H54 (cell line): ENCODE measurements around the gene MAP7D1.
"Not testable (repeated sequence)": the region's sequence is repeated elsewhere in the genome, so short reads cannot be mapped to it uniquely, and the experiment has no call there.

Source experiments
- DNase-seq: peaks from one replicate; pipeline ENCODE4 v3.0.0; 2011; ENCODE audit warnings: low spot score, mixed read lengths; ENCODE audit not compliant: insufficient read length
- FAIRE-seq: peaks from 3 replicates; lab custom pipeline; 2011; peaks lifted over from hg19 to GRCh38; lab: Jason Lieb, UNC
- POLR2A ChIP-seq: IDR thresholded peaks from 2 replicates; pipeline ENCODE4 v1.6.1; 2011; ENCODE audit warnings: low read depth, mild to moderate bottlenecking, low read length

The MAP7D1 gene

DNA sequence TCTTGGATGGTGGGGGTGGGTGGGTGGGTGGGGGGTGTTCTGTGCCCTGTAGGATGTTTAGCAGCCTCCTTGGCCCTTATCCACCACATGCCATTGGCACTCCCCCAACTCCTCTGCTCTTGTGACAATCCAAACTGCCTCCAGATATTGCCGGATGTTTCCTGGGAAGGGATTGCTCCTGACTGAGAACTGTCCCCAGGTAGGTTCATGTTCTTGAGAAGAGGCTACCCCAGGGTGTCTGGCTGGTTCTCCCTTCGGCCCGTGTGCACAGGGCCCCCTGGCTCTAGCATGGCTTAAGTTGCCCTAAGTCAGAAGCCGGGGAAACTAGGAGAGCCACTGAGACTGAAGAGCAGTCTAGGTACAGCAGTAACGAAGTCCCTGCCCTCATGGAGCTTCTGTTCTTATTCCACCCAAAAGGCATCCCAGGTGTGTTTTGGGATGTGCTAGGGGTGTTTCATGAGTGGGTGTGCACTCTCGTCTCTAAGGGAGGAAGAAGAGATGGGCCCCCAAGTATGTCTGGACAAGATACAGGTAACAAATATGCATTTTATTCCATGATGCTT lies 48.5 kb downstream of the MAP7D1 start:
- TF ChIP-seq POLR2A: no peak
- FAIRE-seq (no peak), DNase-seq (no peak)

DNA sequence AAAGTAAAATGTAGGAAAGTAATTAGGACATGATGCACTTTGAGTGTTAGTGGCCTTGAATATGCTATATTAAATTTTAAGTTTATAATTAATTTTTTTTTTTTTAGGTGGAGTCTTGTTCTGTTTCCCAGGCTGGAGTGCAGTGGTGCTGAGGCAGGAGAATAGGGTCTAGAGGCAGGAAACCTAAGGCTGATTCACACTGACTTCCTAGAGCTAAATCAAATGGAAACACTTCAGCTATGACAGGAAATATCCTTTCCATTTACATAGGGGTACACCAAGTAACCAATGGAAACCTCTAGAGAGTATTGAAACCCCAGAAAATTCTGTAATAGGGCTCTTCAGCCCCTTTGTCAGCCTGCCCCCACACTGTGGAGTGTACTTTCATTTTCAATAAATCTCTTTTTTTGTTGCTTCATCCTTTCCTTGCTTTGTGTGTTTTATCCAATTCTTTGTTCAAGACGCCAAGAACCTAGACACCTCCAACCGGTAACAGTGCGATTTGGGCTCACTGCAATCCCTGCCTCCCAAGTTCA lies 50.4 kb downstream of the MAP7D1 start:
- TF ChIP-seq POLR2A: no peak
- no peak for DNase-seq
- no peak for FAIRE-seq

DNA sequence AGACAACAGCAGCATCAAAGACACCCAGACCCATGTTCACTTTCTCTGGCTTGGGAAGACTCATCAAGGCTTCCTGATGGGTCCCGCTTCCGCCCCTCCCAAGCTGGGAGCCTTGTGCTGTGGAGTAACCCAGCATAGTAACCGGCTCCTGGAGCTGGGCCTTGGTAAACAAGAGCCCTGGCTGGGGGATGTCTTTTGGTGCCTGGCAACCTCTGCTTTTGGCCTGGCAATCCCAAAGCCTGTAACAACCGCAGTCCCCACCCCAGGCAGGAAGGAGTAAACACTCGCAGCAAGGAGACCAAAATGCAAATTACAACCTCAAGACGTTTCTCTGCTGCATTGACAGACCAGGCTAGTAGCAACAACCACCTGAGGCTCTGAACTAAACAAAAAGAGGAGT lies 51.4 kb downstream of the MAP7D1 start:
- FAIRE-seq: no peak
- no peak for TF ChIP-seq POLR2A
- no peak for DNase-seq

DNA sequence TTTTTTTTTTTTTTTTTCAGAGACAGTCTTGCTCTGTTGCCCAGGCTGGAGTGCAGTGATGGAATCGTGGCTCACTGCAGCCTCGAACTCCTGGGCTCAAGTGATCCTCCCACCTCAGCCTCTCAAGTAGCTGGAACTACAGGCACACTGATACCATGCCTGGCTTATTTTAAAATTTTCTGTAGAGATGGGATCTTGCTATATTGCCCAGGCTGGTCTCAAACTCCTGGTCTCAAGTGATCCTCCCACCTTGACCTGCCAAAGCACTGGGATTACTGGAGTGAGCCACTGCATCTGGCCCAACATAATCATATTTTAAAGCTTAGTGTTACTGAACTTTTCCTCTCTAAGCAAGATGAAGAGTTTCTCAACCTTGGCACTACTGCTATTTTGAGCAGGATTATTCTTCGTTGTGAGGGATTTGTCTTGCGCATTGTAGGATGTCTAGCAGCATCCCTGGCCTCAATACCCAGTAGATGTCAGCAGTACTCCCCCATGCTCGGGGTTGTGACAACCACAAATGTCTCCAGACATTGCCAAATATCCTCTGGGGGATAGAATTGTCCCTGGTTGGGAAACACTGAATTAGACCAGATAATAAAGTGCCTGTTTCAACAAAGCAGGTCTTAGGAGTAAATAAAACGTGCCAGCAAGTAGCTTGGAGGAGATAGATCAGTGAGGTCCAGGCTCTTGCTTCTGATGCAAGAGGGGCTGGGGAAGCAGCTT lies 53.2 kb downstream of the MAP7D1 start:
- FAIRE-seq: no peak
- DNase-seq: no peak
- no peak for TF ChIP-seq POLR2A

DNA sequence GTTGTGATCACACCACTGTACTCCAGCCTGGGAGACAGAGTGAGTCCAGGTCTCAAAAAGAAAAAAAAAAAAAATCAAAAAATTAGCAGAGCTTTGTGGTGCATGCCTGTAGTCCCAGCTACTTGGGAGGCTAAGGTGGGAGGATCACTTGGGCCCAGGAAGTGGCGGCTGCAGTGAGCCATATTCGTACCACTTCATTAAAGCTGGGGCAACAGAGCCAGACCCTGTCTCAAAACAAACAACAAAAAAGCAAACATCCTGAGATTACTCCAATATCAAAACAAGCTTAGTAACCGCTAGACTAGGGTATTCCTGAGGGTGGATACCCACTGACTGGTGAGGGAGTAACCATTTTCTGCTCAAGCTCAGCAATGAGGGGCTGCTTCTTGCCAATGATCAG lies 55.3 kb downstream of the MAP7D1 start:
- DNase-seq (no peak), FAIRE-seq (no peak)
- no peak for TF ChIP-seq POLR2A

DNA sequence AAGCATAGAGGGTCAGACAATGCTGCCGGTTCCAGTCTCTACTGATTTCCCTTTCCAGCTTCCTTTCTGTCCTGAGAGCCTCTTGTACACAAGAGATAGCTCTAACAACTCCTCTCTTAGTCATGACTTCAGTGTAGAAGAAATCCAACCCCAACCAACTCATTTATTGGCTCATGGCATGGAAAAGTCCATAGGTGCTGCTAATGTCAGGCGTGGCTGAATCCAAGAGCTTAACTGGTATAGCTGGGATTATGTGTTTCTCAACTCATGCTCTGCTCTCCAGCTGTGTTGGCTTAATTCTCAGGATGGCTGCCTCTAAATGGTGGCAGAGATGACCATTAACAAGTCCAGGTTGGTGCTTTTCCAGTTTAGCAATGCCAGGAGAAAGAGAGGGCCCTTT lies 55.9 kb downstream of the MAP7D1 start:
- no peak for TF ChIP-seq POLR2A
- DNase-seq: no peak
- FAIRE-seq: no peak

DNA sequence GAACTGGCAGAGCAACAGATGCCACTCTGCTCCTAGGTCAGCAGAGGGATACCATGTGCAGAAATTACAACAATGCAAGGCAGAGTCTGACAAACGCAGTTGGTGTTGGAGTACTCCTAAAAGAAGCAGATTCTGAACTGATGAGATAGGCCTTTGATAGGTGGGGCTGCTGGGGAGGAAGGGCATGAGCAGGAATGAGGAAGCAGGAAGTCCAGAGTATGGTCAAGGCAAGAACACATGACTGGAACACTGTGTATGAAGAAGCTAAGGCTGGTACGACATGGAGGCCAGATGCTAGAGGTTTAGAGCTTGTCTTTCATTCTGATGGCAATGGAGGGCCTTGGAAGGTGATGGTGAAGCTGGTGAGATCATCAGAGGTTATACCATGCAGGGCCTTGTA lies 56.8 kb downstream of the MAP7D1 start:
- DNase-seq (no peak), FAIRE-seq (no peak)
- no peak for TF ChIP-seq POLR2A

DNA sequence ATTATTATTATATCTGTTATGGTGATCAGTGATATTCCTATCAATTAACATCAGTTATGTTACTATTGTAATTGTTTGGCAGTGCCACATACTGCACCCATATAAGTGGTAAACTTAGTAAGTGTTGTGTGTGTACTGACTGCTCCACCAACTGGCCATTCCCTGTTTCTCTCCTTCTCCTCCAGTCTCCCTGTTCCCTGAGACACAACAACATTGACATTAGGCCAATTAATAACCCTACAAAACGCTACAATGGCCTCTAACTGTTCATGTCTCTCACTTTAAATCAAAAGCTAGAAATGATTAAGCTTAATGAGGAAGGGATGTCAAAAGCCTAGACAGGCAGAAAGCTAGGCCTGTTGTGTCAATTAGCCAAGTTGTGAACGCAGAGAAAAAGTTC lies 61.7 kb downstream of the MAP7D1 start:
- DNase-seq (no peak), FAIRE-seq (peak; percentile 27)
- TF ChIP-seq POLR2A: no peak

DNA sequence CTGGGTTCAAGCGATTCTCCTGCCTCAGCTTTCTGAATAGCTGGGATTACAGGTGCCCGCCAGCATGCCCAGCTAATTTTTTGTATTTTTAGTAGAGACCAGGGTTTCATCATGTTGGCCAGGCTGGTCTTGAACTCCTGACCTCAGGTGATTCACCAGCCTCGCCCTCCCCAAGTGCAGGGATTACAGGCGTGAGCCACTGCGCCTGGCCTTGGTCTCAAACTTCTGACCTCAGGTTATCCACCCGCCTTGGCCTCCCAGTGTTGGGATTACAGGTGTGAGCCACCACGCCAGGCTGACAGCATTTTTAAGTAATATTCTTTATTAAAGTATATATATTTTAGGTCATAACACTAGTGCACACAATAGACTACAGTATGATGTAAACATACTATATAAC lies 65.9 kb downstream of the MAP7D1 start:
- DNase-seq, FAIRE-seq: not testable (repeated sequence)

DNA sequence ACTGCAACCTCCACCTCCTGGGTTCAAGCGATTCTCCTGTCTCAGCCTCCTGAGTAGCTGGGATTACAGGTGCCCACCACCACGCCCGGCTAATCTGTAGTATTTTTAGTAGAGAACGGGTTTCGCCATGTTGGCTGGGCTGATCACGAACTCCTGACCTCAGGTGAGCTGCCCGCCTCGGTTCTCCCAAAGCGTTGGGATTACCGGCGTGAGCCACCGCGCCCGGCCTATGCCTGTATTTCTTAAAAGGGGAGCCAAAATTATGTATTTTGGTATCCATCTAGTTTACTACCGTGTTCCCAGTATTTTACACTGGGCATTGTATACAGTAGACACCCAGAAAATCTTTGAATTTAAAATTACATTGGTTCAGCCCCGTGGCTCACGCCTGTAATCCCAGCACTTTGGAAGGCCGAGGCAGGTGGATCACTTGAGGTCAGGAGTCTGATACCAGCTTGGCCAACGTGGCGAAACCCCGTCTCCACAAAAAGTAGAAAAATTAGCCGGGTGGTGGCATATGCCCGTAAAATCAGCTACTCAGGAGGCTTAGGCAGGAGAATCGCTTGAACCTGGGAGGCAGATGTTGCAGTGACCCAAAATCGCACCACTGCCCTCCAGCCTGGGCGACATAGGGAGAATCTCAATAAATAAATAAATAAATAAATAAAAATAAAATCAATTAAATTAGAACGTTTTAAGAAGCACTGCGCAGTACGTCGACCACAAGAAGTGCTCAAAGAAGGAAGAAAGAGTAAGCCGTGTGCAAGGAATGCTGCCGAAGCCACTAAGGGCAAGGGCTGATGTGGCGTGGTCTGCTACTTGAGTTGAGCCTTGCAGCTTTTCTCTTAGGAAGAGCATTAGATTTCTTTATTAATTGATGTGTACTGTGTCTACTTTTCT lies 66.8 kb downstream of the MAP7D1 start:
- TF ChIP-seq POLR2A: no peak
- FAIRE-seq: no peak
- DNase-seq: no peak

DNA sequence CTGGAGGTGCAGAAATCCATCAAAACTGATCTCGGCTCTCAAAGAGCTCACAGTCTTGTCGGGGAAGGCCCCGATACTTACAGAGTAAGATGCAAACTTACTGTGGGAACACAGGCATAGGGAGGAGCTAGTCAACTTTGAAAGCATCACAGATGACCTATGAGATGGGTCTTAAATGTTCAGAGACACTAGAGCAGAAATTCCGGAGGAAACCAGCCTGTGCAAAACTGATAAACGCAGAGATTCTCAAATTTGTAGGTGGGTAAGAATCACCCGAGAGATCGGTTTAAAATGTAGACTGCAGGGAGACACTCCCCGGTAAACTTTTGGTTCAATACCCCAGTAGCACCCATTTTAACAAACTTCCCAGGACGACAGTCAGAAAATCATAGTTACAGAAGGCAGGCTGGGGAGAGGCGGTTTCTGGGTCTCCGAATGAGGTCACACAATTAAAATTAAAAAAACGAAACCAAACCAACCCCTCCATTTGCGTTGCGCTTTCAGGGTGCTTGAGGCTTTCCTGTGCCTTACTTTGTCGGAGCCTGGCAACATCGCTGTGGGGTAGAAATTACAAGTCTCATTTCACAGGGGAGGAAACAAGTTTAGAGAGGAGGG lies 67.5 kb downstream of the MAP7D1 start:
- TF ChIP-seq POLR2A: no peak
- DNase-seq: no peak
- no peak for FAIRE-seq

DNA sequence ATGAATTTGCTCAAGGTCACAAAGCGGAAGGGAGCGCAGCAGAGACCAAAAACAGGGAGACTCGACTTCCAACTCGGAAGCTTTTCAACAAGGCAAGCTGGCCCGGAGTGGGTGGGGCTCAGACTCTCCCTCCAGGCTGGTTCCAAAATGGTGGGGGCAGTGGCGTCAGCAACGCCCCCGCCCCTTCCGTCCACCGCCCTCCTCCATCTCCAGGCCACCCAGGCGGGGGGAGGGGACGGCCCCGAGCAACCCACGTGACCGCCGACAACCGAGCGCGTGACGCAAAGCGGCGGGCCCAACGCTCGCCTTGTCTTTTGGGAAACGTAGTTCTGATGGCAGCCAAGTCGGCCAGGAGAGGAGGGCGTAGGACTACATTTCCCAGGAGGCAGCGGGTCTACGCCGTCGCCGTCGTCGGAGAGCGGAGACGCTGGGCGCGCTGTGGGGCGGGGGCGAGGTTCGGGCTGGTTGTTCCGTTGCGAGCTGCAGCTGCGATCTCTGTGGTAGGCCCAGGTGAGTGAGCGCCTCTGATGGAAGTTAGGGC lies 68.1 kb downstream of the MAP7D1 start, which contains the start of gene THRAP3:
THRAP3 (plus strand) TSS at position 448 of the 541 bp plus-strand sequence. CDS start 58,121 bp downstream, outside the sequence.
- peak; percentile 68 for TF ChIP-seq POLR2A
- DNase-seq: peak; percentile 88
- peak; percentile 75 for FAIRE-seq
